HG02798 (cell line): Measurements from ENCODE around the gene SYTL3.
"Not testable (repeated sequence)": the region's sequence is repeated elsewhere in the genome, so short reads cannot be mapped to it uniquely, and the experiment has no call there.

Source experiments
- ATAC-seq: cut with Tn5 transposase; IDR thresholded peaks from one replicate; pipeline ENCODE4 v1.9.1; 2021; ENCODE audit warnings: mild to moderate bottlenecking; ENCODE audit not compliant: unreplicated experiment, poor library complexity

SYTL3 gene

DNA sequence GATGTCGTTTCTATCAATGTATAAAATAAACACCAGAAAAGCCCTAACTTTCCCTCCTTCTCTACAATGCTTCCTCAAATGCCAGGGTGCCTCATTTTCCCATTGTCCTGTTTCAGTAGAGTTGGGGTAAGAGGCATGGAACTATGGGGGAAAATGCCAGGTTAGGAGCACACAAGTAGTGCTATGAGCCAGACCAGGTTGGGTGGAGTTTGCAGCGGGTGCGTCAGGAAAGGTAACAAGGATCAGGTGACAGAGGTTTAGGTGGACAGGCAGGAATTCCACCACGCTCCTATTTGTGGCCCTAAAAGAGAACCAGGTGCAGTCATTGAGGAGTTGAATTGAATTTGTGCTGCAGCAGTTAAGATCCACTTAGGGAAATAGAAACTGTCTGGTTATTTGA lies 36.5 kb downstream of the SYTL3 start:
- no peak for ATAC-seq

DNA sequence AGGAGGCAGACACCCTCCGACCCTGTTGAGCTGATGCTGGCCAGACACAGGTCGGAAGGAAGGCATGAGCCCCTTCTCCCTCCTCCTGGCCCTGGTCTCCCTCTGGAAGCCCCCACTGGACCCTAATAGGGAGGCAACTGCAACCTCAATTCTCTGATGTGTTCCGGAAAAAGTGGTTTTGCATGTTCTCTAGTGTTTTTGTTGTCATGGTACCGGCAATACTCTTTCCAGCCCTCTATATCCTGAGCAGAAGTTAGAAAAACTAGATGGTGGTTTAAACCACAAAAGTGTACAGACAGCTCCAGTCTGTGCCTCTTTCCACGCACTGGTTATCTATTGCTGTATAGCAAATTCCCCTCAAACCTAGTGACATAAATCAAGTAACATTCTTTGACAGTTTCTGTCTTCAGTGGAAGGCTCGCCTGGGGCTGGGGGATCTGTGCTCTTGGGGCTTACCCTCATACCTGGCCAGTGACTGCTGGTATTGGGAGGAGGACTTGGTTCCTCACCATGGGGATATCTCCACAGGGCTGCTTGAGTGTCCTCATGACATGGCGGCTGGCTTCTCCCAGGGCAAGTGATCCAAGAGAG lies 37.0 kb downstream of the SYTL3 start:
- ATAC-seq = peak; percentile 71

DNA sequence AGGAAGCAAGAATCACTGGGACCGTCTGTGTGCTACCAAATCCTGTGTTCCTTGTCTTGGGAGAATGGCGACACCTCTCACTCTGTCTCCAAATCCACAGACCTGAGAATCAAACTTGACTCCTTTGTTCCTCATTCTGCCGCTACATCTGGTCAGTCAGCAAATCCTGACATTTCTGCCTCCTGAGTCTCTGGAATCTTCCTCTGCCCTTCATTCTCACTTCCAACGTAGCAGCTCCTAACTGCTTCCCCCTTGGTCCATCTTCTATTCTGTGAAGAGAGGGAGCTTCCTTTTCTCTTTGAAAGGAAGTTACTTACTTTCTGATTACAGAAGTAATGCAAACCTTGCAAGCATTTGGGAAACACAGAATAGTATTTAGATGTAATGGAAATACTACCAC lies 37.7 kb downstream of the SYTL3 start:
- no peak for ATAC-seq

DNA sequence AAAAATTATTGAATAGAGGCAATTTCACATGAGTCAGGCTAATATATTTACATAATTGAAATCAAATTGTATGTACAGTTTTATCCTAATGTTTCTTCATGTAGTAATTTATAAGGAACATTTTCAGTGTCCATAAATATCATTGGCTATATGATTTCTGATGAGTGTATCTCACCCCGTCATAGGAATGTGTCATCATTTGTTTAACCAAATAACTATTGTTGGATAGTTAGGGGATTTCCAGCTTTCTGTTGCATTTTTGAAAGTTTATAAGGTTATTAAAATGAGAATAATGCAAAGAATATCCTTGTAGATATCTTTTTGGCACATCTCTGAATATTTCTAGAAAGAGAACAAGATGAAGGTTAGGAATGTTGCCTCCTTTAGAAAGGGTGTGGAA lies 39.0 kb downstream of the SYTL3 start:
- ATAC-seq = no peak

DNA sequence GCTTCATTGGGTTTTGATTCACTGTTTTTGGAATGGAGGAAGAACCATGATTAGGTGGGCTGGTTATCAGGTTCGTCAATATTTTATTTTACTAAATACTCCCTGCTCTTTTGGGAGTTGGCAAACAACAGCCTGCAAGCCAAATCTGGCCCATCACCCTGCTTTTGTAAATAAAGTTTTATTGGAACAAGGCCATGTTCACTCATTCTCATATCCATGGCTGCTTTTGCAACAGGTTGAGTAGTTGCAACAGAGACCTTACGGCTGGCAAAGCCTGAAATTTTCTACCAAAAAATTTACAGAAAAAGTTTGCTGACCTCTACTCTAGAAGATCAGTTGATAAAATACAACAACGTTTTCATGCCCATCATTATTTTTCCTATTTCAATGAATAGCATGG lies 45.1 kb downstream of the SYTL3 start:
- no peak for ATAC-seq

DNA sequence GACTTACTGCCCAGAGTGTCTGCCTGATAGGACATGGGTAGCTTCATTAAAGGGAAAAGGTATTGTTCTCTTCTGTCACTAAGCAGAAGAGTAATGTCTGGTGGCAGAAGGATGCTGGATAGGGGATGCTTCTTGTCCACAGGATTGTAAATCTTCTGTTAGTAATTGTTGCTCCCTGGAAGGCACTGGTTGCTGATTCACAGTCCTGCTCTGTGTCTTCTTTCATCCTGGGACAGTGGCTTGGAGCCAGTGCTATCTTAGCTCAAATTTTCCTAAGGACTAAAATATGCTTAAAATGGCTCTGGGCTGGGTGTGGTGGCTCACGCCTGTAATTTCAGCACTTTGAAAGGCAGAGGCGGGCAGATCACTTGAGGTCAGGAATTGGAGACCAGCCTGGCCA lies 48.0 kb downstream of the SYTL3 start:
- ATAC-seq = no peak

DNA sequence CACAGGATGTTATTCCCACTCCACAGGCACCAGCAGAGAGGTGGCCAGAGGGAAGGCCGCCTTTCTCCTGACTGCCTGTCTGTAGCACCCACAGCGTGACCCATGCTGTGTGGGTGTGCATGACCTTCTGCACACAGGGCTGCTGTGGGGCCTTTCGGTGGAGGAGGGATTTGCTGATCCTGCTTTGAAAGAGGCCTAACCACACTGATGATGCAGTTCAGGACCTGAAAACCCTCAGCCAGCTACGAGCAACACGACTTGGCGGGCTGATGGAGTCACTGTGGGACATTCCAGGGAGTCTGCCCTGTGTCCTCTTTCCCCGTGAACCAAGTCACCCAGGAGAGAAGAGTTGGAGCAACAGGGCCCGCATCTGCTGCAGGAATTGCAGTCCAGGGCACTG lies 49.1 kb downstream of the SYTL3 start:
- ATAC-seq = no peak

DNA sequence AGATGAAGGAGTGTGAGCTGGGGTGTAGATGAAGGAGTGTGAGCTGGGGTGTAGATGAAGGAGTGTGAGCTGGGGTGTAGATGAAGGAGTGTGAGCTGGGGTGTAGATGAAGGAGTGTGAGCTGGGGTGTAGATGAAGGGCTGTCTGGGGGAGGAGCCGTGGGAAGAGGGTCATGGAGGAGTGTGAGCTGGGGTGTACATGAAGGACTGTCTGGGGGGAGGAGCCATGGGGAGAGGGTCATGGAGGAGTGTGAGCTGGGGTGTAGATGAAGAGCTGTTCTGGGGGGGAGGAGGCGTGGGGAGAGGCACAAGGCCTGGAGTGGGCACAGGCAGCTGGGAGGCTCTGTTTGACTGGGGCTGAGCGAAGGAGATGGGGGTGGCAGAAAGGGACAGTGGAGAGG lies 51.4 kb downstream of the SYTL3 start:
- not testable (repeated sequence) for ATAC-seq

DNA sequence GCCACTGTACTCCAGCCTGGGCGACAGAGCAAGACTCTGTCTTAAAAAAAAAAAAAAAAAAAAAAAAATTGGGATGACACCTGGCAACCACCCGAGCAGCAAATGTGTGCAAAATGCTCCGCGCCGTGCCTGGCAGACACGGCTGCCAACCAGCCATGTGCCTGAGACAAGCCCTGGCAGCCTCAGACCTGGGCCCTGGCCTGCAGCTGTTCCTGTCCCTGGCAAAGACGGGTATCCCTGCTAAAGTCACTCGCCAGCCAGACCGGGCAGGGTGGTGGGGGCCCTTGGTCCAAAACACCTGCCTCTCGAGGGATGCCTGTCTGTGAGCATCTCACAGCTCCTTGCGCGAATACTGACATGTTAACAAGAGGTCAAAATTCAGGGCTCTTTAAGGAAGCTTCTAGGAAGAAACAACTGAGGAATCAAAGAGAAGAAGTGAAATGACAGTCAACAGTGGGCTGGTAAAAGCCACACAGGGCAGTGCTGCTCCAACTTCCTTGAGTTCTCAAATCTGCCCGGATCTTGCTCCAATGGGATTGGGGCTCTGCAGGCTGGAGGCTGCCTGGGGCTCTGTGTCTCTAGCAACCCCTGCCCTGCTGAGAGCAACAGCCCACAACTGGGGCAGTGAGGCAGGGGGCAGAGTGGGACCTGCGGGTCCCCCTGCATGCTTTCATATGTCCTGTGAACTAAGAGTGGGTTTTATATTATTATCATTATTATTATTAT lies 53.4 kb downstream of the SYTL3 start:
- ATAC-seq = no peak

DNA sequence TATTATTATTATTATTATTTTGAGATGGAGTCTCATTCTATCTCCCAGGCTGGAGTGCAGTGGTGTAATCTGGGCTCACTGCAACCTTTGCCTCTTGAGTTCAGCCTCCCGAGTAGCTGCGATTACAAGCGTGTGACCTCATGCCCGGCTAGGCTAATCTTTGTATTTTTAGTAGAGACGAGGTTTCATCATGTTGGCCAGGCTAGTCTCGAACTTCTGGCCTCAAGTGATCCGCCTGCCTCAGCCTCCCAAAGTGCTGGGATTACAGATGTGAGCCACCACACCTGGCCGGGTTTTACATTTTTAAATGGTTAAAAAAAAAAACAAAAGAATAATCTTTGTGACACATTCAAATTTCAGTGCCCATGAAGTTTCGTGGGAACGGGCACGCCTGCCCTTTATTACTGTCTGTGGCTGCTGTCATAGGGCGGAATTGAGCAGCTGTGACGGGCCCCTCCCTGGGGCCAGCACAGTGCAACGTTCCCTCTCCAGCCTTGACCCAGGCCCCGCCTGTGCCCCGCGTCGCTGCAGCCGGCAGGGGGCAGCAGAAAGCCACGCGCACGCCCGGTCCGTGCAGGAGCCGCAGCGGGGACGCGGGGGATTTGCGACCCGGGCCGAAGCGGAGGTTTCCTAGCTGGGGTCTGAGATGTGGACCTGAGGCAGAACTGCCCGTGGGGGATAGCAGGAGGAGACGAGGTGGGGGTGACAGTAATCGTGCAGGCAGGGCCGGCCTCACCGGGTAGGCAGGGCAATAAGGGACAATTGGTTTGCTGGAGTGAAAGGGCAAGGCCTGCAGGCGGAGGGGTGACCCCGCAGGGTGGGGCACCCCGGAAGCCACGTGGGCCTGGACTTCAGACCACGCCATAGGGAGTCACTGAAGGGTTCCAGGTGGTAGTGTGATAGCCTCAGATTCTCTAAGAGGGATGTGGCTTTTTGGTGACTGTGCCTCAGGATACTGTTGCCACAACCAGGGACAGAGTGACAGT lies 54.3 kb downstream of the SYTL3 start:
- peak; percentile 97 for ATAC-seq

DNA sequence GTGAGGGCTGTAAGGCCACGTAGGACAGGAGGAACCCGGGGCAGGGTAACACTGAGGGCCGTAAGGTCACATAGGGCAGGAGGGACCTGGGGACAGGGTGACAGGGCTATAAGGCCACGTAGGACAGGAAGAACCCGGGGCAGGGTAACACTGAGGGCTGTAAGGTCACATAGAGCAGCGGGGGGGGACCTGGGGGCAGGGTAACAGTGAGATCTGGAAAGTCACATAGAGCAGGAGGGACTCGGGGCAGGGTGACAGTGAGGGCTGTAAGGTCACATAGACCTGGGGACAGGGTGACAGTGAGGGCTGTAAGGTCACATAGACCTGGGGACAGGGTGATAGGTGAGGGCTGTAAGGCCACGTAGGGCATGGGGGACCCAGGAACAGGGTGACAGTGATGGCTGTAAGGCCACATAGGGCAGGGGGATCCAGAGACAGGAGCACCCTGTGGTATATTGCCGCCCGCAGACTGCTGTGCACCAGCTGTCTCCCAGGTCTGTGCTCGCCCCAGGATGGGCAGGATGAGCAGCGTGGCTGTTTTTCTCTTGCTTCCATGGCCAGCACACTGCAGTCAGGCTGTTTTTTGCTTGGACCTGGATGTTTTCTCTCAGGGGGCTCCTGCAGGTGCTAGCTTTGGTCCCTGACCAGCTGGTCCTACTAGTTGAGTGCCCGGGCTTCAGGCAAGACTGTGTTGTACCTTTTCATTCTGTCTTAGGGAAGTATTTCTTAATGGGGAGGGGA lies 55.7 kb downstream of the SYTL3 start:
- no peak for ATAC-seq

DNA sequence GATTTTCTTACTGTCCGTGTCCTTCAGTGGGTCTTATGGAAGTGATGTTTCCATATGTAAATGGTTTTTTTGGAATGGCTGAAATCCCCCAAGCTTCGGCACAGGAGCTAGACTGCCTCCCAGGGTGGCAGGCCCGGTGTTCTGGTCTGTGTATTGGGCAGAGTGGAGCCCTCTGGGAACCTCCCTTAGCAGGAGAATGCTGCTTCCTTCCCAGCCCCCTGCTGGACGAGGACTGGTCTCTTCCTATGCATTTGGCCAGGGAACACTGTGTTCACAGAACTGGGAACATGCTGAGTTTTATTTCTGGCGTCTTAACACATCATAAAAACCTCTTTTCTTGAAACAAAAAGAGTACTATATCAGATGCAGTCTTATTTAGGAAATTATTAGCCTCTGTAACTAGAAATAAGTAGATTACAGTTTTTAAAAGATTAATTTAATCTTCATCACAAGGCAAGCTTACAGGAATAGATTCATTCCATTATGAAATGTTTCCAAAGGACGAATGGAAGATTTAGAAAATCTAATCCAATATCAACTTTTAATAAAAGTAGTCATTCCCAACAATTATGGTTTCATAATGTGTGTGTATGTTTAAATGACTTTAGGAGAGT lies 56.6 kb downstream of the SYTL3 start:
- no peak for ATAC-seq

DNA sequence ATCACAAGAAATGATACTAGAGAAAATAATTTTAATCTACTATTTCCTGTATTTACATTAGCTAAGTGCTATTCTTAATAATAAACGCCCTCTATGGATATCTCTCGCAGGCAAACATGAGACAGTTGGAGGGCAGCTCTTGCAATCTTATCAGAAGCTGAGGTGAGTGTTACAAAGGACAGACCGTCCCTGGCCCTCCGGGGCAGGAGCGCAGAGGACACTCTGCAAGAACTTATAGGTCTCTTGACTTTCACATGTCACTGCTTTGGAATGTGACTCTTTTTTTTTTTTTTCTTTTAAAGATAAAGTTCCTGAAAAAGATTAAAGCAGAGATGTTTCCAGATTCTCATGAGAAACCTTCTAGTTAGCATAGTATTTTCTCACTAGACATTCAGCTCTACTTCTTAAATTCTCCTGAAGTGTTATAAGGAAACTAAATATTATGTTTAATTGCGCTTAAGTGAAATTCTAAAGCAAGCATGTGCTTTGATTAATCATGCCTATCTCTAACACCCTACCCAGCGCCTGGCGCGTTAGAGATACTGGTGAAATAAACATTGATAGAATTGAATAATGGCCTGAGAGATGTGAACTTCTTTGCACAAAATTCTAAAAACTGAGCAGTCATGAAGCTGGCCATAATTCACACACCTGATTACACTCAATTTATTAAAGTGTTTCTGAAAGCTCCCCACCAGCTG lies 57.4 kb downstream of the SYTL3 start:
- no peak for ATAC-seq

DNA sequence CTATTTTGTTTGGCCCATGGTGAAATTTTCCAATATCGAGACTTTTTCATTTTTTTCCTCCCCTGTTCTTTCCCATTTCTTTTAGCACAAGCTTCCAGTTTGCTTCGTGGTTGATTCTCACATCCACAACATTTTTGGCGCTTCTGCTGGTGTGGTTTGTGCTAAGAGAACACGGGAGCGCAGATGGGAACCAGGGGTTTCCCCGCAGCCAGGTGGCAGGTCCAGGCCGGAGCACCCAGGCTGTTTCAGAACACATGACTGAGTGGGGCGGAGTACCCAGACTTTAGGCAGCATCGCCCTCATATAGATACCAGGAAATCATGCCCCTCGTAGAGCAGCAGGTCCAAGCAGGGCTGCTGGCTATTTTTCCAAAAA lies 58.0 kb downstream of the SYTL3 start:
- peak; percentile 48 for ATAC-seq

DNA sequence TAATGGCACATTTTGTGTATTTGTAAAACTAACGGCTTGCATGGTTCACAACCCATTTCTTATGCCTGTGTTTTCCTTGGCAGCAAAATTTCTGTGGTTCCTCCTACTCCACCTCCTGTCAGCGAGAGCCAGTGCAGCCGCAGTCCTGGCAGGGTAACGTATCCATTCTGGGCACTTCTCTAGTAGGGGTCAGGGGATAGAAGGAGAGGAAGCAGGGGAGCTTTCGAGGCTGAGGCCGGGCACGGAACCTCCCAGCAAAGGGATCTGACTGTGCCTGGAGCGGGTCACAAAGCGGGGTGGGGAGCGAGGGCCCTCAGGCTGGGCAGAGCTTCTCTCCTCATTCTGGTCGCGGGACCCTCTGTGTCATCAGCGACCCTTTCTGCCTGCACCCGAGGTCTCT lies 58.4 kb downstream of the SYTL3 start:
- ATAC-seq = no peak

DNA sequence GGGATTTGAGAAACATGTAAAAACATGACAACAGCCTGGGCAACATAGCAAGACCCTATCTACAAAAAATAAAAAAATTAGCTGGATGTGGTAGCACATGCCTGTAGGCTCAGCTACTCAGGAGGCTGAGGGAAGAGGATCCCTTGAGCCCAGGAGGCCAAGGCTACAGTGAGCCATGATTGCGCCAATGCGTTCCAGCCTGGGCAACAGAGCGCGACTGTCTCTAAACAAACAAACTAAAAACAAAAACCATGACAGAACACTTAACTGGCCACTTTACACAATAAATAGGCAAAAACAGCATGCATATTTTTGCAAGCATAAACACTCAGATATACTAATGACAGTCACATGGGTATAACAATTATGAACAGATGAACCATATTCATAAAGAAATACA lies 60.0 kb downstream of the SYTL3 start:
- no peak for ATAC-seq

DNA sequence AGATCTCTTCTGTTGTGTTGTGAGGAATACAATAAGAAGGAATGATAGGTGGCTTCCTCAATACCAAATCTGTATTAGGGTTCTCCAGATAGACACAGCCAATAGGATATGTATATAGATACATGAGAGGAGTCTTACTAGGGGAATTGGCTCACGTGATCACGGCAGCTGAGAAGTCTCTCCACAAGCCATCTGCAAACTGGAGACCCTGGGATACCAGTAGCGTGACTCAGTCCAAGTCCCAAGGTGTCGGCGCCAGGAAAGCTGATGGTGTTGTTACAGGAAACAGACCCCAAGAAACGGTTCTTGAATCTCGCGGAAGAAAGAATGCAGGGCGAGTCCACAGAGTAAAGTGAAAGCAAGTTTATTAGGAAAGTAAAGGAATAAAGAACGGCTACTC lies 61.4 kb downstream of the SYTL3 start:
- no peak for ATAC-seq

DNA sequence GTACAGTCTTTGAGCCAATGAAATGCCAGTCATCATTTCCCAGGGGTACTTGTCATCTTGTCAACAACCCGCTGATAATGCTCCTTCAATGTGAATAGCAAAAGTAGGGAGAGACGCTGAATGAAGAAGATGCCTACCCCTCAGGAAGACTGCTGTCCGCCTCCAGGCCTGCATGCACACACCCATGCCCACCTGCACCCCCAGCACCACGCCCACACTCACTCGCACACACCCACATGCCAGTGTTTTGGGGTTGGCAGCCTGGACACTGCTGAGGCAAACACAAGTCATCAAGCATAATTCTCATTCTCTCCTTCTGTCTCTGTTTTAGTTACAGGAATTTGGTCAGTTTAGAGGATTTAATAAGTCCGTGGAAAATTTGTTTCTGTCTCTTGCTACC lies 63.6 kb downstream of the SYTL3 start:
- ATAC-seq = no peak

DNA sequence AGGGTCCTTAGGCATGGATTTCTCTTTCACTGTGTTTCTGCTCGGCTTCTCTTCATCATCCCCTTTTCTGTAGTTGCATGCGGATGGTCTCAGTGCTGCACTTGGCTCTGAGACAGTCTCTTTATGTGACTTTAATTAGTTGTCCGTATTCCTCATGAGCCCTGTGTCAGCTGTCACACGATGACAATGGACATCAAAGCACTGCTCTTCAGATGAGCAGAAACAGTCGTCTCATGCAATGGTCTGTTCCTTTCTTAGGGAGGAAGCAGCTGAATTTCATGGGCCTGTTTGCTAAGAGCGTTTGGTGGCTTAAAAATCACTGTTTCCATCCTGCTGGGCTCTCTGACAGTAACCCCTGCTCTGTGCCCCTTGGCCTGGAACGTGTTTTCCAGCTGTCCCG lies 64.9 kb downstream of the SYTL3 start:
- ATAC-seq = no peak
